Measurements from ENCODE around the gene MARCHF11.

Gene MARCHF11

DNA sequence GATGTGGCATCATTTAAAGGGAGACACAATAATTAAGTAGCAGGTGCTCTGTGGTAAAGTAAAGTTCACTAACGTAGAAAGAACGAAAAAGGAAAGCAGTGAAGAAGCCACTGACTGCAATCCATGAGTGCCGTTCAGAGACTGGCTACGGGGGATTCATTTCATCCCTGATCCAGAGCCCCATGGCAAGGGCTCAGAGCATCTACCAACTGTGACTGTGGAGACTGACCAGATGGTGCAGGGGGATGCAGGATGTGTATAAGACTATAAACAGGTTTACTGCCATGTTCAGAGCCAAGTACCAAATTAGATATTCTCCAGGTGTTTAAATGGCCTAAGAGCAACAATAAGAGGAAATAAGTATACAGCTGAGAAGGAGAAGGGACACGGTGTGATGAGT lies 47.7 kb downstream of the MARCHF11 start:
- no peak for DNase-seq (ENCODE audit: low read depth)

DNA sequence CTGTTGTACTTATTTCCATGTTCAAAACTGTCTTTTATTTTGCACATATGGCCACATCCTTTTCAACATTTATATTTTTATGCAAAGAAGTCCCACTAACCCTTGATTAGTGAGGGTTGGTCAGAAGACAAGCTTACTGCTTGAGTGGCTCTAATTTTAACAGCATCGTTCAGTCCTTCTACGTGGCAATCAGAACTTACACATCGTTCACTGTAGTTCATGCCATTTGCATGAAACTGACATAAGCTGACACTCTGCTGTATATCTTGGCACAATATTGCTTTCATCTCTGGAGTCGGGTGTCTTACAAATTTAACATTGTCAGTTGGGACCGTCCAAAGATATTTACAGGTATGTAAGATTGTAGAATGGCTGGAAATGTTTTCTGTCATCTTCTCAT lies 50.6 kb downstream of the MARCHF11 start:
- no peak for DNase-seq (ENCODE audit: low read depth)

DNA sequence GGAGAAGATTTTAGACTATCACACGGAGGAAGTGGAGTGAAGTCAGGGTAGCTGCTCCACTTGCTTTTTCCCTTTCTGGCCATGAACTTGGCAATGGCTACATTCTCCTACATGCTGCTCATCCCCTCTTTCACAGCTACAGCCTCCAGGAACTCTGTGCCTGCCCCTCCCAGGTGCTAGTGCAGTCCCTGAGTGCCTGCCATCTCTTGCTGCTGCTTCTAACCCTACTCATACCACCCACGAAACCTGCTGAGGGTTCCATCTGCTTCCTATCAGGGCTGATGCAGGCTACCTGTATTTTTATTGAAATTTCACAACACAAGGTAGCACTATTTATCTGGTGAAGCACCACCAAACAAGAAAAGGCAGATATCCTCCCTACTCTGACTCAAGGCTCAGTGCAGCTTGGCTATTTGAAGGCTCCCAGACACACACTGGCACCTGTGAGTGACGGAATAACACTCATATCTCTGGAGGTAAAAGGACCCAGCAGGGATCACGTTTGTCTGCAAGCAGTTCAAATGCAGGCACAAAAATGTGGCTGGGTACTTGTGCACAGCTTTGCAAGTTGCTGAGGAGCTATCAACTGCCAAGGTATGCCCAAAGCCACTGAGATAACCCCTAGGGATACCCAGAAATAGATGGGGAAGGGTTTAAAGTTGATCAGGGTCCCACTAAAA lies 51.6 kb downstream of the MARCHF11 start:
- DNase-seq (ENCODE audit: low read depth), result no peak

DNA sequence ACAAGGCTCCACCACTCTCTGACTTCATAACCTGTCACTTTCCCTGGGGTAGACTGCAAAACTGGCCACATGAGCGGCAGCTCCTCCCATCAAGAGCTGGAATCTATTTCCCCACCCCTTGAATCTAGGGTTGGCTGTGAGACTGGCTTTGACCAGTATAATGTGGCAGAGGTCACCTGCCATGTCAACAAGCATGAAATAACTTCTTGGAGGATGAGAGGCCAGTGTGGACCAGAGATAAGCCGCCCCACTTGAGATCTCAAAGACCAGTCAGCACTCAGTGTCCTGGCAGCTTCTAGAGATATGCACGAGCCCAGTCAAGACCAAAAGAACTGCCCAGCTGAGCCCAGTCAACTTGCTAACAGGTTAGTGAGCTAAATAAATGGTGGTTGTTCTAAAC lies 59.0 kb downstream of the MARCHF11 start:
- DNase-seq (ENCODE audit: low read depth), result no peak

DNA sequence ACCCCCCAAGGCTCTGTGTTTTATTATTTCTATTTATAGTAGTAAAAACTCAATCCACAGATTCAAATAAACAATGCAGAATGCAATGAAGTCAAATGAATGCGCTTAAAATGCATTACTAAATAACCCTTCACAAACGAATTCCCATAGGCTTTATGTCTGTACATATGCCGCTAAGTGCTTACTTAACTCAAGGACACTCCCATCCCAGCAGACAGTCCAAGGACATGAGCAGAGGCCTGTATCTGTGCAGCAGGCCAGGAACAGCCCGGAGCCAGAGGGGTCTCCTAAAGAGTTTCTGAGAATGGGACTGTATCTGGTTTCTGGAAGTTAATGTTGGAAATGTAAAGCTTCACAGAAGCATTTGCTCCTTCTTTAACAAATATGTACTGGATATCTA lies 59.8 kb downstream of the MARCHF11 start:
- no peak for DNase-seq (ENCODE audit: low read depth)

DNA sequence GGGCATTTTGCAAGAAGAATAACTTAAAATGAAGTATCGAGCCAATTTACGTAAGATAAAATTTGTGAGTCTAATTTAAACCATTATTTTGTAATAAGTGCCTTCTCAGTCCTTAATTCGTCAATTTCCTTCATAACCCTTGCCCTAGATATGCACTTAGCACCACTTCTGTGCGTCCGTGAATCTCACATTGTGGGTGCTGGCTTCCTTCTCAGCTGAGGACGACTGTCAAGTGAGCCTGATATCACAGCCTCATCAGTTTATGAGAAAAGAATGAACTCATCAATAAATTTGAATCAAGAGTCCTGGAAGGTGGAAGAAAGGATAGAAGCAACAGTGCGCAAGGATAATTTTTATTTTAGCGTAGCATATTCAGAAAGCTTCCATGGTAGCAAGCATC lies 64.5 kb downstream of the MARCHF11 start:
- no peak for DNase-seq (ENCODE audit: low read depth)

DNA sequence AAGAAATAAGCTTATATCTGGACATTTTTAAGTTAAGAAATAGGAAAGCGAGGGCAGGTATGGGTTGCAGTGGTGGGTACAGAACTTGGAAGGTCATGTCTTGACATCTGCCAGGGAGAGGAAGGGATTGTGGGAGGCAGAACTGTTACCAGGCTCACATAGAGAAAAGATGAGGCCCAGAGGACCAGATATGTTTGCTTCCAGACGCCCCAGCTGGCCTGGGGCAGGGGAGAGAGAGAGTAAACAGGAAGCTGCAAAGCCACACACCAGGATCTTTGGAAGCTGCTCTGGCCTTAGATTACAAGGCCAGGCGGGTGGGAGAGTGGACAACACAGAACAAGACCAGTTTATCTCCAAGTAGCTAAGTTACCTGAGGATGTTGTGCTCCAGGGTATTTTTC lies 71.2 kb downstream of the MARCHF11 start:
- DNase-seq (ENCODE audit: low read depth), result no peak

DNA sequence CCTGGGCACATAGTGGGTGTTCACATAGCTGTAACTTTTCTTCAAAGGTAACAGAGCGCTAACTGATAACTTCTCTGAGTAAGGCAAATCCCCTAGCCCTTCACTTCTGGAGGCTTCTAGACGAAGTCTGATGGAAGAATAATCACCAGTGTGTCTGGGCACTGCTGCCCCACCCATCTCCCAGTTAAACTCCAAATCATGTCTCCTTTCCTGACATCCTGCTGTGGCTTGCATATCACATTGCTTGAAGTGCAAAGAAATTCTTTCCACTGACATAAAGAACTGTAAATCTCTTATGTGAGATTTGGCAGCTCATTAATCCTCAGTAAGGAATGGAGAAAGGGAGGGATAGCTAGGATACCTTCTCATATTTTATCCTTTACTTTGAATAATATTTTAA lies 74.6 kb downstream of the MARCHF11 start:
- DNase-seq (ENCODE audit: low read depth), result no peak

DNA sequence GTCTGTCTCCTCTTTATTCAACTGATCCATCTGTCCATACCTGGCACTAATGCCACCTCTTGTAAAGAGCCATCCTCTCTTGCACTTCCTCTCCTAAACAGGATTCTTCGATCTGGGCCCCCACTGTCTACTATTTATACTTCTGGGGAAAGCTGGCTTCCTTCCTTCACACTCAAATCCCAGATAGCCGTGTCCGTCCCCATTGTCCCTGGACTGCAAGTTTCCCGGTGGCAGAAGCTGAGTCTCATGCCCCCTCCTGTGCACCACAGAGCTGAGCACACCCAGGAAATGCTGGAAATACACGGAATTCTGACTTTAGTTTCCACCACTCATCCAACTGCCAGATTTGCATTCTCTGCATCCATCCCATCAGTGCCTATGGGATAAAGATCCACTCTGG lies 84.0 kb downstream of the MARCHF11 start:
- no peak for DNase-seq (ENCODE audit: low read depth)

DNA sequence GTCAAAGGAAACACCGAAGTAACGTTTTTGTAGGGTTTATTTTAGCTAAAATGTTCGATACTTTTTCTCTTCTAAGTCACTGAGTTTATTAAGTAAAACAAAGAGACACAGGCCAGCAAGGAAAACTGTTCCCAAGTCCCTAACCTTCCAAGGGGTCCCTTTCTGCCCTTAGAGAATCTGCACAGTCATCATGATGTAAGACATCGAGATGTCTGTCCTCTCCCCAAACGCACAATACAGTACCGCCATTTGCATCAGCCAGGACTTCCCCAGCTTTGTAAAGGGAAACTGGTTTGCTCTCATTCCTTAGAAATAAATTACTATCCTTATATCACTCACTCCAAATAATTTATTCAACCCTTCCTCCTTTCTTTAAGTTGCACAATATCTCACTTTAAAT lies 89.3 kb downstream of the MARCHF11 start:
- no peak for DNase-seq (ENCODE audit: low read depth)

DNA sequence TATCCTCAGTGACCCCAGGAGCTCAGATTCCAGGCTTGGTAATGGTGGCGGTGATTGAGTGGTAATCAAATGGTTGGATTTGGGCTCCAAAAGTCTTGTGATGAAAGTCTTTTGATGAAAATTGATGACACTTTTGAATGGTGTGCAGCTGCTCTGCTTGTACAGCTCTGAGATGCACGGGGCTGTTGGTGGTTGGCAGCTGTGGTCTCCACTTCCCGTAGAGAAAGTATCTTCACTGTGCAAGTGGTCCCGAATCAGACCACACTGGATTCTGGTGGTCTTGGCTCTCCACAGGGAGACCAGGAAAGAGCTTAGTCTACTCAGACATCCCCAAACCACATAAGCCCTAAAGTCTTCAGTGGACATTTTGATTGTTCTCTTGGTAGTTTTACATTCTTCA lies 96.6 kb downstream of the MARCHF11 start:
- no peak for DNase-seq (ENCODE audit: low read depth)

DNA sequence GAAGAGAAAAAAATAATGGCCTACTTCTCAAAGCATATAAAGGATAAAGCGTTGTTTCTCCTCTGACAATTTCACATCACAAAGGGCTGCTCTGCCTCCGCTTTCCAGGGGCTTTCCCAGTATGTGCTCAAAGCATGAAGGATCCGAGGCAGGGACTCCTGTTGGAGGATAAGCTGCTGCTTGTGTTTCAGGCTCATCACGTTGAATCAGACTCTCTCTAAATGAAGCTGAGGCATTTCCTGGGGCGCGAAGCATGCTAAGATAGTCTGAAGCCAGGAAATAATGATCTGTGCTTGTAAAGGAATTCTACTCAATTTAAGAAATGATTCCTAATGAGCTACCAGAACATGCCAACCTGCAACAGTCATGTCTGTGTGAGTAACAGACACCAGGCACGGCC lies 97.5 kb downstream of the MARCHF11 start:
- DNase-seq (ENCODE audit: low read depth), result no peak

DNA sequence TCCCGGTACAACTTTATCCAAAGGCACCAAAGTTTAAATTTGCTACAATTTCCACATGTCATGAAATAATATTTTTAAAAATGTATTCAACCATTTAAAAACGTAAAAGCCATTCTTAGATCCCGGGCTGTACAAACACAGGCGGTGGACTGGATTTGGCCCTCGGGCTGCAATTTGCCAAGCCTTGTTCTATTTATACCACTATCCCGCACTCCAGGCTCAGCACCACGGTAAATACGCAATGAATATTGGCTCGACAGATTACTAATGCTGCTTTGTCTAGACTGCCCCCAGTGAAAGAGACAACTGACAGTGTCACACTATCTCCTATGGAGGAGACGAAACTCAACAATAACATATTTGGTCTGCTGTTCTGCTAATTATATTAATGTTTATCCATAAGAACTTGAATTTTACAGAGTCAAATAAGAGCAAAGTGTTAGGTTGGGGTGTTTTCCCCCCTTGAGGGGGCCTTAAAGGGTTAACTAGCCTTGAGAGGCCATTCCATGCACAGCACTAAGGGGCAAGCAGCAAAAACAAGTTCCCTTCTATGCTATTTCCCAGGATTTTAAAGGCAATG lies 98.1 kb downstream of the MARCHF11 start:
- DNase-seq (ENCODE audit: low read depth), result no peak

DNA sequence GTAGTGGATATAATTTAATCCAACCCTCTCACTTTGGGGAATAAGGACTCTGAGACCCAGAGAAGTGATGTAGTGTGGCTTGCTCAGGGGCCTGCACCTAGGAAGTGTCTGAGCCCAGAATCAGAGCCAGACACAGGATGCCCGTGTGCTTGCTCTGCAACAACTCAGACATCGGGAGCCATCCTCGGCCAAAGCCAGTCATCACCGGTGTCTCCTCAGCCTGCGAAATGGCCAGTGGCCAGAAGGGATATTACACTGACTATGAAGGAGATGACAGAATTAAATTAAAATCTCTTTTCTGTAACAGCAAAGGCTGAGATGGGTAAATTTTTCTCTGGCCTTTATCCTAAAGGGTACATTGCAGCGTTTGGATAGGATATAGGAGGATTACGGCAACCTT lies 102.9 kb downstream of the MARCHF11 start:
- DNase-seq (ENCODE audit: low read depth), result no peak

DNA sequence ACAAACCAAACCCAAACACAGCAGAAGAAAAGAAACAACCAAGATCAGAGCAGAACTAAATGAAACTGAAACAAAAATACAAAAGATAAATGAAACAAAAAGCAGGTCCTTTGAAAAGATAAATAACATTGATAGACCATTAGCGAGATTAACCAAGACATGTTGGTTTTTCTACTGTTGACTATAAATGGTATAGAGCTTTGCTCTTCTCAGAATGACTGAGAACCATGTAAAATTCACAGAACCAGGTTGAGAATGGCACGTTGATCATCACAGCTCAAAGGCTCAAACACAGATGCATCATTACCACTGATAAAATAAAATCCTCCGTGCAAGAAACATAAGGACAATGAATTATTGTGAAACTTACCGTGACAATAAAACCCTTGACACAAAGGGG lies 105.2 kb downstream of the MARCHF11 start:
- no peak for DNase-seq (ENCODE audit: low read depth)

DNA sequence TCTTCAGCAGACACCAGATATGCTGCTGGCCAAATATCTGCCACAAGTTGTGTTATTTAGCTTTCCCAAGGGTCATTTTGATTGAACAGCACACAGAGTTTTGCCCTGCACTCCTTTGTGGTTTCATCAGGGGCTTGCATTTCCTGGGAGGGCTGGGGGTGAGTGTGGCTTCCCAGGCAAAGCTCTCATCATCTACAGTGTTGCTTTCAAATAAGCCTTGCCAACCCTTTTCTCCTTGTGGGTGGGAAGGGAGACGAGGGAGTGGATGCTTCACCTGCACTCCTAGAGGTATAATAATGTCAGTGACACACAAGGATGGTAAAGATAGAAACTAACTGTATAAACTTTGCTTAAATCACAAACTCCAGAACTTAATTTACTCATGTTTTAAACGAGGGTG lies 107.0 kb downstream of the MARCHF11 start:
- no peak for DNase-seq (ENCODE audit: low read depth)

DNA sequence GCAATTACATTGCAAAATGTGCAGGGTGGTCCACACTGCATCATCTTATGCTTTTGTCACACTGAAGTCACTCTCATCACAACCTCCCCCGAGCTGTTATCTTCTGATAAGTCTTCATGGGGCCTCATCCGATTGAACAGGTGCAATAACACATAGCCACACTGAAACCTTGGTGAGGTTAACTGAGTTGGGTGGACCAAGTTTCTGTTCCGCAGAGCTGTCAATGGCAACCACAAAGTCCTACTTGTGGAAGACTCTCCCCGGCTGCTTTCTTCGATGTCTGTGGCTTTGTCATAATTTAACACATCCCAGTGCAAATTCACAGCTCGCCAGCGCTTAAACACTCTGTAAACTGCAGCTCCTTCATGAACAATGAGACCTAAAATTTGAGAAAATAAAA lies 112.2 kb downstream of the MARCHF11 start:
- no peak for DNase-seq (ENCODE audit: low read depth)

DNA sequence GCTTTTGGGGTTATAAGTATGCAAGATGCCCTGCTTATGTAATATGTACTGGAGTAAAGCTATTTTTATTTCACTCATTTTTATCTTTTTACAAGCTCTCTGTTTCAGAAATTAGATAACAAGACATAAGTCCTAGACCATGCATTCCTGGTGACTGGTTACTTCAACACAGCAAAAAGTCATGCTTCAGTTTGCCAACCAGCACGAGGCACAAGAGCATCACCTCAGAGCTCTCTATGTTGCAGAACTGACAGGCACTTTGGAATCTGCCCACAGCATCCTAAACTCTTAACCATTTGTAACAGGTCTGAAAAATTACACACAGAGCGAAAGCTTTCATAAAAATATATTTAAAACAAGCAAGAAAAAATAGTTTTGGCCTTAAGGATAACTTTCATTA lies 112.8 kb downstream of the MARCHF11 start:
- no peak for DNase-seq (ENCODE audit: low read depth)

DNA sequence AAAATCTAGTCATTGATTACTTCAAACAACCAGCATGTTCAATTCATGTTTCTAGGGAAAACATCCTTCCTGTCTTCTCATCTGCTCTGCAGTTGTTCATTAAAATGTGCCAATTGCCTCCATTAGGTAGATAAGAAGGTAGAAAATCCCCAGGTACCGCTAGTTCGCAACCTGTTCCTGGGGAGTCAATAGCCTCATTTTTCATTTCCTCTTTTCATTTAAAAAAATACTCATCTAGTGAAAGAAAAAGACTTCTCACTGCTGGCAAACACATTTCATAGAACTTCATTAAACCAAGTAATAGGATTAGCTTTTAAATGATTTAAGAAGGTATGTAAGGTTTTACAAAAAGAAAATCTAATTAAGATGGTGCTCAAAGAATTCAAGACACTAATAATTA lies 113.3 kb downstream of the MARCHF11 start:
- no peak for DNase-seq (ENCODE audit: low read depth)

DNA sequence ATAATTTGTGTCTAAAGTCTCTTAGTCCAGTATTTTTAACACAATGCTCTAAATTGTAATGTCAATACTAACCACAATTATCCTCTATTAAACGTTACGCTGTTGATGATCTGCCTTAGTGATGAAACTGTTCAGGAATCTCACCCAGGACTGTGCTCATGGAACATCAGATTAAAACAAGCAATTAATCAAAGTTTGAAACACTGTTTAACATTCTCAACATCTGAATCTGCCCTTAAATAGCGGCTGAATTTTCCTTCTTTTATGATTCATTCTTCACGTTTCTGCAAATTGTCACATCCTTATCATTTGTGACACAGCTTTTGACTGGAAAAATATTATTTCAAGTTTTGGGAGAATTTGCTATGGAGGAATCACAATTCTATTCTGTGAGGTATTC lies 113.8 kb downstream of the MARCHF11 start:
- DNase-seq (ENCODE audit: low read depth), result no peak

DNA sequence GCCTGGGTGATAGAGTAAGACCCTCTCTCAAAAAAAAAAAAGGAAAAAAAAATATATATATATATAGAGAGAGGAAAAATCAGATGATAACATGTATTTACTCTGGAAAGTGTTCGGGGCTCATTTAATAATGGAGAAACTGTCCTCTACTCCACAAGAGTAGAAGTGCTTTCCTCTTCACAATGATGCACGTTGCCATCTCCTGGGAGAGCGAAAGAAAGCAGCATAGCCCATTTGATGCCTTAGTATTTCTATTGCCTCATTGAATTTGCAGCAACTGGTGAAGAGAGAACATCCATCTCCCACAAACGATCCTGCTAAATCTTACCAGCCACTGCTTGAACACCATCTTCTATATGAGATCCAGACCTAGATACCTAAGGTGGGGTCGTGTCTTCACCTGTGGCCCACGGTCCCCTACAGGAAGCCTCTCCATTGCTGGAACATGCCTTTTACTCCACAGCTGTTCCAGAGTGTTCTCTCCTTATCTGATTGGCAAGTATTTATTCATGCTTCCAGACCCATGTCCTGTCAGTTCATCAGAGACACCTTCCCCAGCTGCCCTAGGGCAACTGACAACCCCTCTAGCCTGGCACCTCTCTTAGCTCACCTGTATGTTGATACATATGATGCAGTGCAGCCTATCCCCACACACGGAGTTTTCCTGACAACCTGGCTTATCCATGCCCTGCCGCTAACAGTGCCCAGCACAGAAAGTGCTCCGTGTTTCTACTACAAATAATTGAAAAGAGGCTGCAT lies 115.3 kb downstream of the MARCHF11 start:
- DNase-seq (ENCODE audit: low read depth), result no peak

DNA sequence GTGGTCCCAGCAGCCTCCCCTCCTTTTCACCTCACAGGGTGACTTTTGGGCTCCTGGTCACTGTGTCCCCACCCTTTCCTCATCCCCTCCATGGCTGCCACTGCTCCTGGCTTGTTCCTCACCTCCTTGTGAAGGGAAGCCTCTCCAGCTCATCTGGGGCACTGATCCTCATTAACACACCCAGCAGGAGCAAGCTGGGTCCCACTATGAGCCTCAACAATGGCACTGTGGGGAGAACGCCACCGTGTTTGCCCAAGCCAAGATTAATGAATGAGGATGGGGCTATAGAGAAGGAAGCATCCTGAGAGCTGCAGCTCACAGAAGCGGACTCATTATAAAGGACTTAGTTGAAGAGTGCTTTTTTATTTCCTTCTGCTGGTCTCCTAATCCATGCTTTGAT lies 118.4 kb downstream of the MARCHF11 start:
- DNase-seq (ENCODE audit: low read depth), result no peak

DNA sequence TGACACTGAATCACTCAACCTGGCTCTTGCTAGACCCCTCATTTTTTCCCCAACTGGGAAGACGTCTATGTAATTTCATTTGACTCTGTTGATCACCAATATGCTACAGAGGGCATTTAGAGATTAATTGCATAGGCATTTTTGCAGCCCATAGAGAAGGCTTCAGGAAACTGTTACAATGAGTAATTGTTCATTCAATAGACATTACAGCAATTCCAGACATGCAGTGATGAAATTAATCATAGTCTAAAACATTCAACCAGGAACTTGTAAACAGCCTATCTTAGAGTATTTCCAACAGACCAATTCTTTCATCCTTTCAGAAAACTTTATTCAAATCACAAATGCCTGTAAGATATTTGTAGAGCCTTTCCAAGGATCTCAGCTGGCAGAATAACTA lies 122.3 kb downstream of the MARCHF11 start:
- DNase-seq (ENCODE audit: low read depth), result no peak

Data from T-helper 22 cell (primary cell).